Measurements from ENCODE around the gene TNS4. TPM values are rescaled to one million over a fixed set of nuclear protein-coding genes. Genes with fewer than 3 reads are reported as not detected.
A peak's percentile ranks its signal among the peaks of the same experiment; 100 is the strongest.

TNS4 gene
- total RNA-seq, 4 donors from 2014 or later = 730 to 1,745 (median 1,078) TPM

DNA sequence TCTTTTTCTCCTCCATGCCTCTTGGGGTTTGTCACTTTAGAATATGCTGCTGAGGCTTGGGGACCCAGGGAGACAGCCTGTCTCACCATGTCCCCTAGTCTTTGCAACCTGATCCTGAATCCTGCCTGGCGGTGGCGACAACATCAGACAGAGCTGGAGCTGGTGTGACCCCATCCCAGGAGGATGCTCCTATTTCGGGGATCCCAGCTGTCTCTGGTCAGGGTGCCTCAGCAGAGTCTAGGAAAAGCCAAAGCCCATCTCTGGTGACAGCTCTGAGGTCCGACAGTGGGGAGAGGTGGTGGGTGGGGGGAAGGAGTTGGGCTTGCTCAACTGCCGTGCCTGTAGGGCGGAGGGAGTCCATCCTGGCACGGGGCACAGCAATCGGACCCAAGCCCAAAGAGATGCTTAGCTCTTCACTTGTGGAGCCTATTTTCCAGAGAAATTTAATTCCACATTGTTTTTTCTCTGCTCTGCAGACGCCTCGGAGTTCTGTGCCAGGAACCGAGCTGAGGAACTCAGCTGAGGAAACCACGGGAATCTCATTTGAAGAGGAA is 10.3 kb upstream of the TNS4 start:
- Histone ChIP-seq H3K27me3 (no peaks in the 10 kb centered on the region), H3K27ac (no peak overlapping the region), H3K36me3 (no peaks in the 10 kb centered on the region), H3K4me3 (no peak overlapping the region), H3K9me3 (no peaks in the 10 kb centered on the region), H3K4me1 (peaks cover 53% of the 10 kb centered on the region)
- peak; percentile 59 to 63 for DNase-seq (ENCODE audit: low spot score in 2 of 2)
- 59% methylated on average over 12 of the region's 12 CpGs for WGBS
- TF ChIP-seq POLR2A (IDR thresholded peaks at IDR 0.05) (no peak), POLR2AphosphoS5 (IDR thresholded peaks at IDR 0.05) (no peak), EP300 (IDR thresholded peaks at IDR 0.05) (no peak)
- TF ChIP-seq, protein P1, sequence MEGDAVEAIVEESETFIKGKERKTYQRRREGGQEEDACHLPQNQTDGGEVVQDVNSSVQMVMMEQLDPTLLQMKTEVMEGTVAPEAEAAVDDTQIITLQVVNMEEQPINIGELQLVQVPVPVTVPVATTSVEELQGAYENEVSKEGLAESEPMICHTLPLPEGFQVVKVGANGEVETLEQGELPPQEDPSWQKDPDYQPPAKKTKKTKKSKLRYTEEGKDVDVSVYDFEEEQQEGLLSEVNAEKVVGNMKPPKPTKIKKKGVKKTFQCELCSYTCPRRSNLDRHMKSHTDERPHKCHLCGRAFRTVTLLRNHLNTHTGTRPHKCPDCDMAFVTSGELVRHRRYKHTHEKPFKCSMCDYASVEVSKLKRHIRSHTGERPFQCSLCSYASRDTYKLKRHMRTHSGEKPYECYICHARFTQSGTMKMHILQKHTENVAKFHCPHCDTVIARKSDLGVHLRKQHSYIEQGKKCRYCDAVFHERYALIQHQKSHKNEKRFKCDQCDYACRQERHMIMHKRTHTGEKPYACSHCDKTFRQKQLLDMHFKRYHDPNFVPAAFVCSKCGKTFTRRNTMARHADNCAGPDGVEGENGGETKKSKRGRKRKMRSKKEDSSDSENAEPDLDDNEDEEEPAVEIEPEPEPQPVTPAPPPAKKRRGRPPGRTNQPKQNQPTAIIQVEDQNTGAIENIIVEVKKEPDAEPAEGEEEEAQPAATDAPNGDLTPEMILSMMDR (IDR thresholded peaks at IDR 0.05) = no peak

DNA sequence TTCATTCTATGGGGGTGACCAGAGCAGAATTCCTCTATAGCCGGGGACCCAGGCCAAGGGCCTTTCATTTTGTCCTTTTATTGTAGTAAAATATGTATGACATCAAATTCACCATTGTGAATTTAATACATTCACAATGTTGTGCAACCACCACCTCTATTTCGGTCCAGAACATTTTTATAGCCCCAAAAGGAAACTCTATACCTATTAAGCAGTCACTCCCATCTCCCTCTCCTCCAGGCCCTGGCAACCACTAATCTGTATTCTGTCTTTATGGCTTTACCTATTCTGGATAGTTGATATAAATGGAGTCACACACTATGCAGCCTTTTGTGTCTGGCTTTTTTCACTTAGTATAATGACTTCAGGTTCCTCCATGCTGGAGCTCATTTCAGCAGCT is 9.7 kb upstream of the TNS4 start:
- 76% methylated on average over 2 of the region's 2 CpGs for WGBS
- DNase-seq (ENCODE audit: low spot score in 2 of 2) = peak in 1 of 2 donors; percentile 44

DNA sequence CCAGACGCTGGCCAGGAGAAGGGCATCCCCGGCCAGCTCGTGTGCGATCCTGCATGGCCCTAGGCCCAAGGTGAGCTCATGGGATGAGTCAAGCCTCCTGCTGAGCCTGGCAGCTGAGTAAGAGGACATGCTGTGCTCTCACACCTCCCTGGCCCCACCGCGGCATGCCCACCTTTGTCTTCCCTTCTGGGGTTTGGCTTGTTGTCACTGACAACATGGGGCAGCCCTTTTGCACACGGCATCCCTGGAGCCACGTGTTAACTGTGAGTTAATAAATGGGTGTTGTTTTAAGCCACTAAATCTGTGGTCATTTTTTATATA is 8.9 kb upstream of the TNS4 start:
- peak; percentile 66 to 76 for DNase-seq (ENCODE audit: low spot score in 2 of 2)
- Histone ChIP-seq H3K4me3 (no peak overlapping the region), H3K9me3 (no peaks in the 10 kb centered on the region), H3K27me3 (no peaks in the 10 kb centered on the region), H3K36me3 (no peaks in the 10 kb centered on the region), H3K4me1 (peaks cover 38% of the 10 kb centered on the region), H3K27ac (peak overlapping the region; percentile 70)
- 75% methylated on average over 4 of the region's 8 CpGs for WGBS
- TF ChIP-seq EP300 (IDR thresholded peaks at IDR 0.05) (no peak), POLR2AphosphoS5 (IDR thresholded peaks at IDR 0.05) (peak in 1 of 3 donors; percentile 90), POLR2A (IDR thresholded peaks at IDR 0.05) (no peak)

More for the DNA sequence above, 9.7 kb upstream of the TNS4 start:
- TF ChIP-seq, protein P1 (IDR thresholded peaks at IDR 0.05) = no peak
- no peak for TF ChIP-seq POLR2A (IDR thresholded peaks at IDR 0.05)
- no peak for TF ChIP-seq POLR2AphosphoS5 (IDR thresholded peaks at IDR 0.05)
- TF ChIP-seq EP300 (IDR thresholded peaks at IDR 0.05) = no peak
- Histone ChIP-seq H3K36me3 (no peaks in the 10 kb centered on the region), H3K27me3 (no peaks in the 10 kb centered on the region), H3K4me3 (no peak overlapping the region), H3K27ac (peak overlapping the region; percentile 70), H3K4me1 (peaks cover 46% of the 10 kb centered on the region), H3K9me3 (no peaks in the 10 kb centered on the region)

DNA sequence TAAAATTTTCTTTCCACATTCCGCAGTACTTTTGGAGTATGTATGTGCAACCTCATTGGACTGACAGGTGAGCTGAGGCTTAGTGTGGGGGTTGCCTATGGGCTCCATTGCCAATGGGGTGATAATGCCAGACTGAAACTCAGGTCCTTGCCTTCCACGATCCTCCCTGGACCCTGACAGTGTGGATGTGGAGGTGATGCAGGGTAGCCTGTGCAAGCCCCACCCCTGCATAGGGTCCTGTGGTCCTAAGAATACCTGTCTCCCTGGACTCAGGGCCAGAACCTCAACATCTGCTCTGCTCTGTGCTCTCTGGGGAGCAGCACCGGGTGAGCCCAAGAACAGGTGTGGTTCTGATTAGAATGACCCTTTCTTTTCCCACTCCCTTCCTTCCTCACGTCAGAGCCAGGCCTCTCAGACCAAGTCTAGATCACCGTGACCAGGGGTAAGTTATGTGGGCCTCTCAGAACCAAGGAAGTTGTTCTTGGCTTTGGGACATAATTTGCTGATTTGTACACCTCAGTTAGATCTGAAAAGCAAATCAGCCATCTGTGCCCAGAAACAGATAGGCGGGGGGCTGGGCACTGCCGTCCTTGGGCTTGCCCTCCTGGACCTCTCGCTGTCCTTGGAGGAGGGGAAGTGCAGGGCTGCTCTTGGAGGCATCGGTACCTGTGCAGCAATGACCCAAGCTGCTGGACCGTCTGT is 8.4 kb upstream of the TNS4 start:
- WGBS = 59% methylated on average over 5 of the region's 10 CpGs
- TF ChIP-seq POLR2AphosphoS5 (IDR thresholded peaks at IDR 0.05) = peak in 1 of 3 donors; percentile 14
- TF ChIP-seq, protein P1 (IDR thresholded peaks at IDR 0.05) = no peak
- TF ChIP-seq EP300 (IDR thresholded peaks at IDR 0.05) = no peak
- H3K4me1 ChIP-seq = peaks cover 35% of the 10 kb centered on the region
- peak in 1 of 2 donors; percentile 60 for DNase-seq (ENCODE audit: low spot score in 2 of 2)
- no peaks in the 10 kb centered on the region for H3K9me3 ChIP-seq
- peak overlapping the region; percentile 70 for H3K27ac ChIP-seq
- no peak overlapping the region for H3K4me3 ChIP-seq
- H3K36me3 ChIP-seq = no peaks in the 10 kb centered on the region
- H3K27me3 ChIP-seq = no peaks in the 10 kb centered on the region

DNA sequence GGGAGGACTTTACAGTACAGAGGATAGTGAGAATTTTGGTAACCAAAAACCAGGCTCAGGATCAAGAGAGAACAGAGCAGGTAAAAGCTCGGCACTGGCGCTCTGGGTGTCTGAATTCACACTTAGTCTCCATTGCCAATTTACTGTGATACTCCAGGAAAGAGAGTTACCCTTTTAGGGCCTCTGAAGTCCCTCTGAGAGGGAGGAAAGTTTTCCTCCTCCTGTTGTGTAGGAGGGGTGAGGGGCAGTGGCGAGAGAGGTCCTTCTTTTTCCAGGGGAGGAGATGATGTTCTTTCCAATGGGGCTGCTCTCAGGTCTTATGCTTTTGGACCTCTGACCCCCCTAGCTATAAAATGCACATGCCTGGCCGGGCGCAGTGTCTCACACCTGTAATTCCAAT is 5.4 kb upstream of the TNS4 start:
- H3K4me3 ChIP-seq = no peak overlapping the region
- no peaks in the 10 kb centered on the region for H3K9me3 ChIP-seq
- H3K4me1 ChIP-seq = peaks cover 22% of the 10 kb centered on the region
- TF ChIP-seq POLR2AphosphoS5 (IDR thresholded peaks at IDR 0.05) (no peak), EP300 (IDR thresholded peaks at IDR 0.05) (no peak), POLR2A (IDR thresholded peaks at IDR 0.05) (no peak)
- TF ChIP-seq, protein P1 (IDR thresholded peaks at IDR 0.05) = no peak
- WGBS = 85% methylated on average over 5 of the region's 5 CpGs
- peak in 1 of 2 donors; percentile 36 for DNase-seq (ENCODE audit: low spot score in 2 of 2)
- no peaks in the 10 kb centered on the region for H3K27me3 ChIP-seq
- H3K27ac ChIP-seq = no peak overlapping the region
- no peaks in the 10 kb centered on the region for H3K36me3 ChIP-seq

Measured in suprapubic skin (tissue), 4 donors.